Measurements from ENCODE around the gene PPFIA3.

DNA sequence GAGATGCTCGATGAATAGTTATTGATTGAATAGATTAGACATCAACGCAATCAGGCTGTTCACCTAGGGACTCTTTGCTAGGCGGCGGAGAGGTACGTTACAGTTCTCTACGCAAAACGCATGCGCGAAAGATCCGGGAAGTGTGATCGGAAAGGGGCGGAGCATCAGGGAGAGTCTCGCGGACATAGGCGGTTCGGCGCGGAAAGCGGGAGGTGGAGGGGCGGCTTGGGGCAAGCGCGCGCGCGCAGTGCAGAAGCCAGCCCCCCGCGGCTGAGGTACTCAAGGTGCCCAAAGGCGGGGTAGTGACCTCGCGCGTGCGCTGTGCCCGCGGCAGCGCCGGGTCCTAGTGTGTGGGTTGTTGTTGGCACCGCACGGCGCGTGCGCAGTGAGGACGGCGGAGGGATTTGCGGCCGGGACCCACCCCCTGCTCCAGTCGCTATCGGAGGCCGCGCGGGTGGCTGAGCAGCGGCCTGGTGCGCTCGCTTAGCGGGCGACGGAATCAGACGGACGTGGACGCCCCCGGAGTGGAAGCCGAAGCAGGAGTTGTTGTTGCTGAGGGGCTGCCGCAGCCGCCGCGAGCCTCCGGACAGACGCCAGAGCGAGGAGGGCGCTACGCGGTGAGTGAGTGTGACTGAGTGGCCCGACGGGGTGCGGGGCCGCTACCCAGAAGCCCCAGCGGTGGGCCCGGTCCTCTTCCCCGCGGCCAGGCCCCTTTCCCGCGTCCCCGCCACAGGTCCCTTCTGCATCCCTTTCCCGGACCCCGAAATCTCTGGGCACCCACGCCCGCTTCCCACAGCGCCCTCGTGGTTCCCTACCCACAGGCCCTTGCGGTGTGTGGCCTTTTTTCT lies 34.1 kb upstream of the PPFIA3 start, which contains the start of gene SNRNP70:
- TF ChIP-seq, protein P1, sequence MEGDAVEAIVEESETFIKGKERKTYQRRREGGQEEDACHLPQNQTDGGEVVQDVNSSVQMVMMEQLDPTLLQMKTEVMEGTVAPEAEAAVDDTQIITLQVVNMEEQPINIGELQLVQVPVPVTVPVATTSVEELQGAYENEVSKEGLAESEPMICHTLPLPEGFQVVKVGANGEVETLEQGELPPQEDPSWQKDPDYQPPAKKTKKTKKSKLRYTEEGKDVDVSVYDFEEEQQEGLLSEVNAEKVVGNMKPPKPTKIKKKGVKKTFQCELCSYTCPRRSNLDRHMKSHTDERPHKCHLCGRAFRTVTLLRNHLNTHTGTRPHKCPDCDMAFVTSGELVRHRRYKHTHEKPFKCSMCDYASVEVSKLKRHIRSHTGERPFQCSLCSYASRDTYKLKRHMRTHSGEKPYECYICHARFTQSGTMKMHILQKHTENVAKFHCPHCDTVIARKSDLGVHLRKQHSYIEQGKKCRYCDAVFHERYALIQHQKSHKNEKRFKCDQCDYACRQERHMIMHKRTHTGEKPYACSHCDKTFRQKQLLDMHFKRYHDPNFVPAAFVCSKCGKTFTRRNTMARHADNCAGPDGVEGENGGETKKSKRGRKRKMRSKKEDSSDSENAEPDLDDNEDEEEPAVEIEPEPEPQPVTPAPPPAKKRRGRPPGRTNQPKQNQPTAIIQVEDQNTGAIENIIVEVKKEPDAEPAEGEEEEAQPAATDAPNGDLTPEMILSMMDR (IDR thresholded peaks at IDR 0.05; ENCODE audit: poor library complexity), result no peak
- TF ChIP-seq EZH2 (IDR thresholded peaks at IDR 0.05; ENCODE audit: borderline replicate concordance), result no peak
